Epidermal melanocyte (primary cell): ENCODE results near the gene ZNF385B.

Experiments used
- DNase-seq: peaks from one replicate; pipeline ENCODE4 v3.0.0; 2011; ENCODE audit warnings: low spot score; ENCODE audit not compliant: insufficient read length

Gene ZNF385B

DNA sequence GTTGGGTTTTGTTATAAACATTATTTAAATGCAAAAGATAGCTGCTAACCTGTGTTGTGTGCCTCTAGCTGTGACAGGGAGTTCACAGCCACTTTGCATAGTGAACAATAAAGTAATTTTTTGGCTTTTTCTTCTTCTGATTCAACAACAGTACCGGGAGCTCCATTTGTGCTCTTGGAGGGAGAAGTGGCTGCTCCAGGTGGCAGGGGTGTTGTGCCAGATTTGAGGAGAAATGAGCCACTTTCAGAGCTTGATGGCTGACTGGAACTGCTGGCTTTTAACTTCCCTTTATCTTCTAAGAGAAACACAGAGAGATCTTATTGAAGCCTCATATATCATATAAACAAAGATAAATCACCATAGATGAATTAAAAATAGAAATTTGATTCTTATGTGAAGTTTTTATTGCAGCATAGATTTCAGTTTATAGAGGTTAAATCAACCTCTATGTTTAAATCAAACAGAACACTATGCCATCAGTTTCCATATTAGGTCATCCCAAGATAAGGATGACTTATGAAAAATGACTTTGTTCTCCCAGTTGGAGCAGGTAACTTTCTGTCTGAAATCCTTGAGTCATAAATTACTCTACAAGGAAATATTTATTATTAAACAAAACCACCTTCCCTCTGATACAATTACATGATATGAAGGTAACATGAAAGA lies 414.8 kb downstream of the ZNF385B start:
- no peak for DNase-seq

DNA sequence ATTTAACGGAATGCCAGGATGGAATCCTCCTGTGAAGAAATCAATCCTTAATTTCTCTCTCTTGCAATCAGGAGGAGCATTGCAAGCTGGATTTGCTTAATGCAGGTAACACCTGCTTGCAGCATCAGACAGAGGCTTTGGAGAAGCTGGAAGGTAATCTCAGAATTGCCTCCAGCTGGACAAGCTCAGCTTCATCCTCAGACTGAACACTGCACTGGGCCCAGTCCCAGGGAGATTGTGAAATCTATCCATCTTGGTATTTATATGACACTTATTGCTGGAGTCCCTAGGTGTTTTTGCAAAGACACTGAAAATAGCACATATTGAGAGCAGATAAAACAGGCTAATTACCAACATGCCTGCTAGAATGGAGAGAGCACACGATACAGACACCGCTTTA lies 417.4 kb downstream of the ZNF385B start:
- DNase-seq = no peak

DNA sequence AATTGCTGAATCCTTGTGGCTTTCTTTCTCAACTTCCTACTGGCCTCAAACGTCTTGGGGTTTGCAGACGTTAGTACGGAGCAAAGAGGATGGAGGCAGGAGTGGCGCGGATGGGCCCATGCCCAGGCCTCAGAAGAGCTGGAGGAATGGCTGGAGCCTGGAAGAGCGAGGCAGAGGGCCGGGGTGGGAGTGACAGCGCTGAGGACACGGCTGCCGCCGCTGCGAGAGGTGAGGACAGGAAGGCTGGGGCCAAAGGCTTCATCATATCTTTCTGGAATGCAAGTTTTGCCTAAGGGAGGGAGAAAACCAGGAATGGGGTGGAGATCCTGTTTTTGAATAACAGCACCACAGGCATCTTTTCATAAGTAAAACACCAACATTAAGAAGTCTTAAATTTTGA lies 418.2 kb downstream of the ZNF385B start:
- DNase-seq = no peak

DNA sequence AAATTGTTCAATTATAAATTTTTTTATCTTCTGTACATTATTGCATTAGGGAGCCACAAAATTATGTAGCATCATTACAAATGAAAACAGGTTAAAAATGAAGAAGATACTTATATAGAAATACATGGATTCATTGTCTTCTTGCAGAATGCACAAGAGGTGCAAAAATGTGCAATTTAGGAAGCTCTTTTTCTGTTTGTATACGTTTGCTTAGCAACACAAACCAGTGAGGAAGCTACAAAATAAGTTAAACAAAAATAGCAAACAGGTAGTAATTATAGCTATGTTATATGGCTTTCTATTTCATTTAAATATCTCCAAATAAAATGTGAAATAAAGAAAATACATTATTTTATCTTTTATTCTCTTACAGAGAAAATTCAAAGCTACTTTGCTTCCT lies 419.2 kb downstream of the ZNF385B start:
- DNase-seq = no peak

DNA sequence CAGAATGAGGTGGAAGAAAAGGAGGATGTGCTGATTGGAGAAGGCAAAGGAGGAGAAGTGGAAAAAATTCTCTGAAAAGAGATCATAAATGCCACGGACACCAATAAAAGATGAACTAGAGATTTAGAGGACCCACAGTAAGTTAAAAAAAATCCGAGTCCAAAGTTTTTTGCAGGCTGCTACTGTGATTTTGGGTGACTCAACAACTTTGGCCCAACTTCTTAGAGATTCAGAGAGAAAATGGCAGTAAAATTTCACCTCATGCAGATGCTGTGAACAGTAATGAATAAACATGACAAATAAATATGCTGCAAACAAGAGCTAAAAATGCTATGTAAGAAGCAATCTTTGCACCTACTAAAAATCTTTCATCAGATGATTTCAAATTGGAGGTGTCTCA lies 419.9 kb downstream of the ZNF385B start:
- DNase-seq = no peak

DNA sequence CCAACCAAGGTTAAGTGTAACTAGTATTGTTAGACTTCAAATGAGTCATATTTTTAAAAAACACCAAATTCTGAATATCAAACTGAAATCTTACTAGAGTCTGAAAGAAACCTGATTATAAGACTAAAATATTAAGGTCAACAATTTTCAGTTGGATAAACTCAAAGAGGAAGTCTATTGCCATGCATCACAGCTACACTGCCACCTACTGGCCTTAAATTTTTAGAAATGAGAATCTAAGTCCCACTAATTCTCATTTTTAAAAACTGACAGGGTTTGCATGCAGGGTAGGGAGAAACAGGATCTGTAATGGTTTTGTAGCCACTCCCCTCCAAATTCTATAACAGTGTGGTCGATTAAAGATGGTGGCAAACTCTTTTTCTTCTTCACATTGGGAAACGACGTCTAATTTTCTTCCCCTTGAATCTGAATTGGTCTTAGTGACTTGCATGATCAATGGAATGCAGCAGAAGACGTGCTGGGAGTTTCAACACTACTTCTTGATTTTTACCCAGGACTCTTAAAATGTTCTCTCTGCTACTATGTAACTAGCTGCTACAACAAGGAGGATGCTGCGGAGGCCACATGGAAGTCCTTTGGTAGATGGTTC lies 420.7 kb downstream of the ZNF385B start:
- no peak for DNase-seq

DNA sequence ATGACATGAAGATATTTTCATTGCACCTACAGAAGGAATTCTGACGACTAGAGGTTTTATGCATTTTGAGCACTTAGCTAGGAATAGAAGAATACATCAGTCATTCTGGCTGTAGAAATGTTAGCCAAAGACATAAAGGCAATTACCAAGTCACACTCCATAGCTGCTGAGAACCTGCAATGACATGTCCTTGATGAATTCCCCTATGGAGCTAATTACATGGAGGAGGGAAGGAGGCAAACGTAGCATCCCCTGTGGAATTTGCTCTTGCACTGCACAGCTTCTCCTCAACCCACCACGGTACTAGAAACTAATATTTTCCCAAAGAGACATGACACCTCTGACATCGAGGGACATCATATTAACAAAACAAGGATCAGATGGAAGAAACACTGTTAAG lies 422.8 kb downstream of the ZNF385B start:
- DNase-seq = no peak

DNA sequence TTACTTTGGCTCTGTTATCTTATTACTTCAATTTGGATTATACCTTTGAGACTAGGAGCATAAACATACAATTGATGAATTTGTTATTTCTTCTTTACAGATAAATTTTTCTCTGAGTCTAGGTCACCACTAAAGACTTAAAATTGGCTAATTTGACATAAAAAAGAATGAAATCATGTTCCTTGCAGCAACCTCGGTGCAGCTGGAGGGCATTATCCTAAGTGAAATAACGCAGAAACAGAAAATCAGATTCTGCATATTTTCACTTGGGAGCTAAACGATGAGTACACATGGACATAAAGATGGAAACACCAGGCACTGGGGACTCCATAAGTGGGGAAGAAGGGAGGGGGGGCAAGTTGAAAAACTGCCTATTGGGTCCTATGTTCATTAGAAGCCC lies 424.0 kb downstream of the ZNF385B start:
- DNase-seq = no peak

DNA sequence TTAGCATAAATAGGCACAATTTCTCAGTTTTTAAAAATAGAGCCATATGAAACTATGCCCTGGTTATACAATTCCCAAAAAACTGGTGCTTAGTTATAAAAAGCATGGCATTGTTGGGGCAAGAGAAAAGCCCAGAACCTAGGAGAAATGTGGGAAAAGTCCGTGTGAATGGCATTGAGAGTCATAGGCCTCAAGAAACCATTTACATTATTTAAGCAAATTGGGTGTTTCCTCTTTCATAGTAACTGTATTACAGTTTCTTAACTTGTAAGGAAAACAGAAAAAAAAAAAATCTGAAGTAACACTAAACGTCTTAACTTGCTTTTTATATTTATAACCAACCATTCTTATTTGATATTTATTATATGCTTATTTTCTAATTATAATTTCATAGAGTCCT lies 425.8 kb downstream of the ZNF385B start:
- DNase-seq = no peak

DNA sequence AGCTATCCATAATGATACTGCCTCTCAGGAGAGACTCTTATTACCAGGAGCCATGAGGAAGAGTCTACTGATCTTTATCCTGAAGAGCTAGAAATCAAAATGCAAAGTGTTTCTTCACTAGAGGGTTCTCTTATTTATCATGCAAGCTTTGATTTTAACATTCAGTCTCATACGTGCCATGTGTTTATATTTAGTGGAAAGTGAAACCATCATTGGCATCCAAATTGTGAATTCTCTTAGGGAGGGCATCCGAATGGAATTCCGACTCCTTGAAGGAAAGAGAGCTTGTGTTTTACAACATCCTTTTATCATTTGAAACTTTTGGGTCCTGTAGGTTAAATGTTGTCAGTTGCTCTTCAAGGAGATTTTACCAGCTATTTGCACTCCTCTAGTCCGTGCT lies 426.4 kb downstream of the ZNF385B start:
- DNase-seq = no peak

DNA sequence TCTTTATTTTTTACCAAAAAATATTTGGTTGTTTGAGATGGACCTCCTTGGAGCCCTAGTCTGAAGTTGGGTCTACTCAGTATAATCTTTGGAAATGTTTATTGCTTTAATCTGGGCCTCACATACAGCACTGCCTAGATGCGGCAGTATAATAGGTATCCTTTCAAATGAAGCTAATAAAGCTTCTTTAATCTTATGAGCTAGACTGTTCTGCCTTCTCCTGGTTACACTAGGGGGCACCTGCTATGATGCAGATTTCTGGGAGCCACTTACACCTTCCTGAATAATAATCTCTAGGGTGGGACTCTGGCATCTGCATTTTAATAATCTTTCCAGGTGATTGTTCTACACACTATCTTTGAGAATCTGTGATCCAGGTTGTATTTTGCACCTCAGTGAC lies 427.1 kb downstream of the ZNF385B start:
- DNase-seq = no peak

DNA sequence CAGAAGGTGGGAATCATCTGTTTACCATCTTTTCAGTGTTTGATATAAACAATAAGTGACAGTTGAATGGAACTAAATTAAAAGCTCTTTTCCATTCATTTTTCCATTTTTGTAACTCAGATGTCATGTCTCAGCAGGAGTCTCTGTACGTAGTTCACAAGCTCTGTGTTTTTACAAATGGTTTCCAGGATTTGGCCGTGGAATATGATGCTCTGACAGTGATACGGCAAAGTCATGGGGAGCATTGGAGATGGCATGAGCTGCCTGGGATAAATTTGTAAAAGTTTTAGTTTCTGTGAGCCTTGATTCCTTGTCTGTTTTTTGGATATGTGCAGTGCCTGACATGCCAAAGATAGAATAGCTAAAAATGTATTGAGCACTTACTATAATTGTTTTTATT lies 428.7 kb downstream of the ZNF385B start:
- no peak for DNase-seq

DNA sequence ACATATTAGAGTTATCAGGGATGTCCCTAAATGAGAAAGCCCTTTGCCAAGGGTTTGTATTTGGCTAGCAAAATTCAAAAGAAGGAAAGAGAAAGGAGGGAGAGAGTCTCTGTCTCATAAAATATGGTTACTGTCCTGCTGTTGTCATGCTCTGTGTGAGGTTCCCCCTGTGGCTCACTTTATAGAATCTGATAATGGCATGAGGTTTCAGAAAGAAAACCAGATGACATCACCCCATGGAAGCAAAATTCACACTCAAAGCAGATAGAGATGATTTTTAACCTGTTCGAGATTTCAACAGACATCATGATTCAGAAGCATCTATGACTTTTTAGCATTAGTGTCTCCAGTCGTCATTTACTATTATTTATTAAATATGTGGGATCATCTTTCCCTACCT lies 431.8 kb downstream of the ZNF385B start:
- DNase-seq = no peak

DNA sequence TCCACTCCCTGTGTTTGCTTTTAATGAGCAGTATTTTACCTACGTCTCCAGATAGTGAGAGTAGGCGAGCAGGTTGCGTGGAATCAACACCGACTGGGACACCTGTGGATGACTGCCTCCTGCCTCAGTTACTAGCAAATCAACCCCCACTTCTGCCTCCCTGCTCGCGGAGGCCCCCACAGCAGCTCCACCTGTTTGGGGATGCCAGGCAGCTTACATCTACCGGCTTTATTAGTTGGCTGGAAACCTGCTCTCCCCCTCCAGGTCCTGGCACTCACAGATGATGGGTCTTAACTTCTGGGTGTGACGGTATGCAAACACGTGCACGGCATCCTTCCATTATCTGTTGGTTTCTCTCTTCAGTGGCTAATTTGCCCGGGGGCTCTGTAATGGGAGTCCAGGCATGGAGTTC lies 432.3 kb downstream of the ZNF385B start:
- no peak for DNase-seq

DNA sequence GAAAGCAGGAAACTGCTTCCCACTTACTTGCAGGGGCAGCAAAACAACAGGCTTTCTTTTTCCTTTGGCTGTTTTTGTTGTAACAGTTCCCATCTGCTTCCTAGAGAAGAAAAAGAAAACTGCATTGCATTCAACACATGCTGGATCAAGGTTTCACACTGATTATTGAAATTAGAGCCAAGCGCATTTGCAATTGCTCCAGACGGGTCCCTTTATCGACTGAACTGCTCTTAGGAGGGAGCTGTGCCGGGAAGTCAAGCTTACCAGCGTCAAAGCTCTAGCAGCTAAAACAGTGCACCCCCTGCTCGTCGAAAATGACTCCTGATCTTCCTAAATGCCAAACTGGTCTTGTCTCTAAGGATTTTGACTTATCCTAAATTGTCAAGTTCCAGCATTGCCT lies 432.8 kb downstream of the ZNF385B start:
- no peak for DNase-seq

DNA sequence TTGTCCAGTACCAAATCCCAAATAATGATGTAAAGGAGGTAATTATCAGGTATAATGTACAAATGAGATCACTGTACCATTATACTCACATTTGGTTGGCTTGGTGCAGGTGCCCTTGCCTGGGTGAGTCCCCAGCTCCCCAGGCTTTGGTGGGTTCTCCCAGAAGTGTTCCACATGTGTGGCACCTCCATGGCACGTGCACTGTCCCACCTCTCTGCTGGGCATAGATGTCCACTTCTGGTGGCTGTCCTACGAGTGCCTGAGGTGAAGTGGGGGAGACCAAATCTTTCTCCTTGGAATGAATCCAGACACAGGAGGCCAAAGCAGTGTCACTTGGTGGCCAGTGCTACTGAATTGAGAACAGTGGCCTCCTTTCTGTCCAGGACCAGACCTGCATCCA lies 434.3 kb downstream of the ZNF385B start:
- DNase-seq = no peak

DNA sequence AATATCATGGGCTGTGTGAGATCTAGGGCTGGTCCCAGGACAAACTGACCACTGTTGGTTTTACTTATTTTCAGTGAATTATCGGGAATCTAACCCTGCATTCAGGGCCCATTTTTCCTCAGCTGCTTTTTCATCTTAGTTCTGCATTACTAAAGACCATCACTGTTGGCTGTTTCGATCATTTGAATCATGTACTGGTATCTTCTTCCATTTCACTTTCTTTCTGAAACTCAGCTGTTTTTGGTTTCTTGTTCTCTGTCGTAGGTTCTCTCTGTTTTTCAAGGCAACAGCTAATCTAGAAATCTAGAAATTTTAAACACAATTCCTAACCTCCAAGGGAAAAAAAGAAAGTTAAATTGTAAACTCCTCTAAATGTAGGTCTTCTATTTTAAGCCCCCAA lies 436.8 kb downstream of the ZNF385B start:
- DNase-seq = no peak

DNA sequence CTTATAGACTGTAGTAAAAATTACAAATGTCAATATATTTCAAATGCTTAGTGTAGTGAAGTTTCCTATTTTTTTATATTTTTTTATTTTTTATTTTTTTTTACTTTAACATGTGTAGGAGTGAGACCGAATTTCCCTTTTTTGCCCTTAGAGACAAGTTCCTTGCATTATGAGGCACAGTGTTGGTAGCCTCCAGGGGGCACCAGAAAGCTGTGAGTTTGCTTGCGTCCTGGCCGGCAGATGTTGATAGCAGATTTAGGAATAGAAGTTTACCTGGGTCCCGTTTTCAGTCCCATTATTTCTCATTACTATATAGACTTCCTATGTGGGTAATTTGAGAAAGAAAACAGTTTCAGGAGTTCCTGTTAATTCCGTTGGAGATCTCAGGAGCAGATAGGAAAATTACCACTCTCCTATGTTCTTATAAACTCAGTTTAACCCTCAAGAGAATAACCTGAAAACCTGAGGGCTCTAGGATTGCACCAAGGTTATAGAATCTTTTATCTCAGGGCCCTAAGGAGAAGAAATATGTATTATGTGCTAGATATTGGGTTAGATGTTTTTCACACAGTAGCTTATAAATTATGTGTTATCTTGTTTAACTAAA lies 439.3 kb downstream of the ZNF385B start:
- DNase-seq = peak; percentile 46

DNA sequence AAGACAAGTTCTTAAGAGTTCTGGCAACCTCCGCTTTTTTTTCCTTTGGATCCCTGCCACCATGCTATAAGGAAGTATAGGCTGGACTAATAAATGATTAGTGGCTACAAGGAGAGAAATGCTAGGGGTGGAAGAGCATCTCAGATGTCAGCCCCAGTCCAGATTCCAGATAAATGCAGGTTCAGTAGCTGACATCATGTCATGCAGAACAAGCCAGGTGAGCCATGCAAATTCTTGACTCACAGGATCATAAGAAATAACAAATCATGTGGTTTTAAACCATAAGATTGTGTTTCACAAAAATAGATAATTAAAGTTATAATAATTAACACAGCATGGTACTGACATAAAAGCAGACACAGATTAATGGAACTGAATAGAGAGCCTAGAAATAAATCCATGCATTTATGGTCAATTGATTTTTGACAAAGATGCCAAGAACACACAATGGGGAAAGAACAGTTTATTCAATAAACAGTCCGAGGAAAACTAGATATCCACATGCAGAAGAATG lies 443.9 kb downstream of the ZNF385B start:
- no peak for DNase-seq

DNA sequence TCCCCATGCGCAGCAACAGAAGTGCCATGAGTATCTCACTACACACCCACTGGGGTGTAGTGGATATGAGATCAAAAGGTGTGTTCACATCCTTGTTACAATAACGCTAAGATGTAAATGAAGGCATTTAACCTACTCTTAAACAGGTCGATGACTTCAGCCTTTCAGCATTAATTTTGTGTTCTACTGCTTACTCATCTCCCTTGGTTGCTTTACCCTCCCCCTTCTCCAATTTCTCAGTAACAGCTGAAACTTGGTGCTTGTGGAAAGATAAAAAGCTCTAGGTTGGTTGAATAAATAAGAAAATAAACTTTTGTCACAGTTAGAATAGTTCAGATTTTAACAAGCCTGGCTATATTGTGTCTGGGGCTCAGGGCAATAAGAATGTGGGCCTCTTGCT lies 449.3 kb downstream of the ZNF385B start:
- DNase-seq = no peak

DNA sequence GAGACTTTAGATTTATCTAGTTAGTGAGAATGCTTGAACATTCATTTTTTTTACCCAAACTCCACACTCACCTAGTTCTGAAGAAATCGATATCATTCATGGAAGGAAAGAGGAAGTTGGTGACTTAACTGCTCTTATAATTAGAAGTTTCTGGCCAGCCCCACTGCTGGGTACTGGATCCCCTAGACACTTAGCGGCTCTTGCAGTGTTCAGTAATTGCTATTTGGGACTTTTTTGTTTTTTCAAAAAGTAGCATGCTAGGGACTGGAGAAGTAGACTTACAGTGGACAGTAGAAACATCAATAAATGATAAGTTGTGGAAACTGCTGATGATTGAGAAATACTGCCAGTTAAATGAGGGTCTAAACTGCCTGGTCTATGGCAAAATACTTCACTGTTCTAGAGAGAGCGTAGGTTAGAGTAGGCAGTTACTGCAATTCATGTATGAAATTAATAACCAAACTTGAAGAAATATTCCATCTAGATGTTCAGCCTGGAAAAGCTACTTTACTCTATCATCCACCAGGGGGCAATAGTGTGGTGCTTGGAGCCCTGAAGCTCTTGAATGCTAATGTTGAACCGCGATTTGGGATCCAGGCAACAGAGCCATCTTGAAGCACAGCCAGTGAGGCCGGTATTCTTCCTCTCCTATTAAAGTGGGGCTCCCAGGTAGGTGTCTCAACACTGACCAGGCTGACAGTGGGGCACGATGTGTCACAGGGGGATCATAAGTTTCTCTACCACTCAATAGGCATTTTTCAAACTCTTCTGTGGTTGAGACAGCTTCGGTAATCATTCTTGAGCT lies 450.7 kb downstream of the ZNF385B start:
- no peak for DNase-seq

DNA sequence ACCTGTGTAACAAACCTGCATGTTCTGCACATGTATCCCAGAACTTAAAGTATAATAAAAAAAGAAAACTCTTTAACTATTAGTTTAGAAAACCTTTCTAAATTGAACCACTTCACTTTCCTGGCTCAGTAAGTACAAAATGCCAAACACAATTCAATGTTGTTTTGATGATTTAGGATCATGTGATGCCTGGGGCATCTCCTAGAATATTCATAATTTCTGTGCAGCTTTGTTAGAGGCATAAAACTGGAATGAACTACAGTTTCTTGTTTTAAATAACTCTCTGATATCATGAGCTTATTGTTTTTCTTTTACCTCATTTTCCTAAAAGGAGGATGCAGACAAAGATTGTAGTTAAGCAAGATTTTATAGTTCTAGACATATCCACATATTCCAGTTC lies 457.8 kb downstream of the ZNF385B start:
- no peak for DNase-seq
